CD4-positive, alpha-beta T cell treated with Interleukin-2 at 100 ng/mL for 4 hours (primary cell): ENCODE measurements around the gene ANKRD27.
"Not testable (repeated sequence)": the region's sequence is repeated elsewhere in the genome, so short reads cannot be mapped to it uniquely, and the experiment has no call there.

ENCODE experiments used
- DNase-seq: peaks from one replicate; pipeline ENCODE4 v3.0.0-alpha.2; 2020; ENCODE audit warnings: low spot score

Gene ANKRD27

GRCh38 chr19:32674931-32675719, at the start of gene ANKRD27:
Gene ANKRD27 (minus strand): TSS chr19:32675180. CDS start chr19:32659015, 16,165 bp downstream.
- DNase-seq, result peak; percentile 97

- no peak for DNase-seq
Measured at GRCh38 chr19:32720936-32721250, 45.9 kb upstream of the ANKRD27 start.

- DNase-seq, result no peak
Measured at GRCh38 chr19:32720216-32720935, 45.4 kb upstream of the ANKRD27 start.

GRCh38 chr19:32719611-32720059, 44.7 kb upstream of the ANKRD27 start, which contains the start of gene TDRD12:
Gene TDRD12 (plus strand): TSS chr19:32719767. CDS start chr19:32720073, 306 bp downstream.
- no peak for DNase-seq

GRCh38 chr19:32718286-32718685, 43.3 kb upstream of the ANKRD27 start:
- no peak for DNase-seq

GRCh38 chr19:32717496-32717895, 42.5 kb upstream of the ANKRD27 start:
- DNase-seq, result no peak

GRCh38 chr19:32716203-32716602, 41.2 kb upstream of the ANKRD27 start:
- not testable (repeated sequence) for DNase-seq

GRCh38 chr19:32711747-32712146, 36.8 kb upstream of the ANKRD27 start:
- DNase-seq, result no peak

DNA sequence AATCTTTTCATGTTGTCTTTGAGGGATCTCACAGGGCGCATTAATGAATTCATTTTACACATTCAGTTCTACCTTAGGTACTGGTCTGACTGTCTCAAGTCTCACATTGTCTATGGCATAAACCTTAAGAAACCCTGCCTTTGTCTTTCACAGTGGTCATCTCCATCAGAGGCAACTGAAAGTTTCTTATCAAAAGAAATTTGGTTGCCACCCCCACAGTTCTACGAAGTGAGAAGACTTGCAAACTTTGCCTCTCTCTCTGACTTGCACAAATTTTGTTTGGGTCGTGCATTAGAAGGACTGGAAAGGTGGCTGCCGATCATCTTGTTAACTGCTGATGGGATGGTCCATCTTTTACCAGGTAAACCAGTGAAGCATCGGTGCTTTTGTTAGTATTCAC, 34.1 kb upstream of the ANKRD27 start:
- DNase-seq, result no peak

- DNase-seq, result peak; percentile 38
Measured at GRCh38 chr19:32708457-32708856, 33.5 kb upstream of the ANKRD27 start.

- DNase-seq, result not testable (repeated sequence)
Measured at GRCh38 chr19:32704006-32704405, 29.0 kb upstream of the ANKRD27 start.

- DNase-seq, result no peak
Measured at GRCh38 chr19:32702010-32702409, 27.0 kb upstream of the ANKRD27 start.

GRCh38 chr19:32700129-32700528, 25.1 kb upstream of the ANKRD27 start:
- DNase-seq, result not testable (repeated sequence)

DNA sequence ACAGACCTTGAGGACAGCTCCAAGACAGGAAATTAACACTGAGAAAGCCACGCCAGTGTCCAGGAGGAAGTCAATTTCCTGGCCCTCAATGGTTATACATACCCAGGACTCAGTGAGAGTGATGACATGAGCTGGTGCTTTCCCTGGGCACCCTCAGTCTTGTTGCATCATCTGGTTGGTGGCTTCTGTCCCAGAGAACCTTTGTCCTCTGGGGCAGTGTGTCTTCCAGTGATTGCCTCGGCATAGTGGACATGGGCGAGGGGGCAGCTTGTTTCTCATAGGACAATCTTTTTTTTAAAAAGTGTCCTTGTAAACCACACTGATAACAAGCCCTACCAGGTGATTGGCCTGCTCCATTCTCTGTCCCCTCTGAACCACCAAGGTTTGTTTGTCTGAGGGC, 21.8 kb upstream of the ANKRD27 start:
- DNase-seq, result not testable (repeated sequence)

GRCh38 chr19:32695506-32695905, 20.5 kb upstream of the ANKRD27 start:
- DNase-seq, result not testable (repeated sequence)

GRCh38 chr19:32694851-32695250, 19.9 kb upstream of the ANKRD27 start:
- not testable (repeated sequence) for DNase-seq

- not testable (repeated sequence) for DNase-seq
Measured at GRCh38 chr19:32694316-32694715, 19.3 kb upstream of the ANKRD27 start.

DNA sequence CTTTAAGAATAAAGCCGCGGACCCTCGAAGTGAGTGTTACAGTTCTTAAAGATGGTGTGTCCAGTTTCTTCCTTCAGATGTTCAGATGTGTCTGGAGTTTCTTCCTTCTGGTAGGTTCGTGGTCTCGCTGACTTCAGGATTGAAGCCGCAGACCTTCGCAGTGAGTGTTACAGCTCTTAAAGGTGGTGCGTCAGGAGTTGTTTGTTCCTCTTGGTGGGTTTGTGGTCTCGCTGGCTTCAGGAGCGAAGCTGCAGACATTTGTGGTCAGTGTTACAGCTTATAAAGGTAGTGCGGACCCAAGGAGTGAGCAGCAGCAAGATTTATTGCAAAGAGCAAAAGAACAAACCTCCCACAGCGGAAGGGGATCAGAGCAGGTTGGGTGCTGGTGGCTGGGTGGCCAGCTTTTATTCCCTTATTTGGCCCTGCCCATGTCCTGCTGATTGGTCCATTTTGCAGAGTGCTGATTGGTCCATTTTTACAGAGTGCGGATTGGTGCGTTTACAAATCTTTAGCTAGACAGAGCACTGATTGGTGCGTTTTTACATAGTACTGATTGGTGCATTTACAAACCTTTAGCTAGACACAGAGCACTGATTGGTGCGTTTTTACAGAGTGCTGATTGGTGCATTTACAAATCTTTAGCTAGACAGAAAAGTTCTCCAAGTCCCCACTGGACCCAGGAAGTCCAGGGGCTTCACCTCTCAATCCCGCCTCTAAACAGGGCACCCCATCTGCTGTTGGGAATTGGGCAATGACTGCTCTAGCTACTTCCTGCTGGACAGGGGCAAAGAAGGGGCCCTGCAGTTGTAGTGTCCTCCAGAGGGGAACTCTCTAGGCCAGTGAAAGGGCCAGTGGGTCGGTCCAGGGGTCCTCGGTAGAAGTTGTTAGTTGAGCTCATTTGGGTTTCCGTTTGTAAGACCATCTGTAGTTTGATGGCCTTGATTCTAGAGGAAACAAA, 18.4 kb upstream of the ANKRD27 start:
- peak; percentile 41 for DNase-seq

GRCh38 chr19:32692727-32693061, 17.7 kb upstream of the ANKRD27 start:
- no peak for DNase-seq

- peak; percentile 42 for DNase-seq
Measured at GRCh38 chr19:32691952-32692726, 17.2 kb upstream of the ANKRD27 start.

DNA sequence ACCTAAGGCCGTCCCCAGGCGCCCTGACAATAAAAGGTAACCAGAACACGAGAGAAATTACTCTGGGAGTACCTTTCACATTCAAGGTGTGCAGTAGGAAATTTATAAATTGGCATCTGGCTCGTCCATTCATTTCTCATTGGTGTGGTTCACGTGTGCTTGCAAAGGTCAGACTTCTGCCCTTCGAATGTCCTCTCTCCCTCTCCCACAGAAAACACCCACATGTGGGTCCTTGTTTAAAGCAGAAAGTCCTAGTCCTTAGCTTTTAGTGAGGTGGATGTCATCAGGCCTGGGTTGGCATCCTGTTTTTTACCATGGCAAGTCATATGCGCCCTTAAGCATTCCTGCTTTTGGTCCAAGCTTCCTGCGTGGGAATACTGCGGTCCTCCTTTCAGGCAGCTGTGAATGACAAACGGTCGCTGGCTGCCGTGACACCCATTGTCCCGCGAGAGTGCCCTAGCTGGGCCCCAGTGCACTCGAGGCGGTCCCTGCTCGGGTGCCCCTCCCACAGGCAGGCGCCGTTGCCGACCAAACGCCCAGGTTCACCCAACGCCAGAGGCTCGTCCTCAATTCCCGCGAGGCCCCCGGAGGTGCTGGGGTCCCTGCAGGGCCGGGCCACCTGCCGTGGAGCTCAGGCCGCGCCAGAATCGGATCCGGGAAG, 16.4 kb upstream of the ANKRD27 start, which contains the start of gene NUDT19:
Gene NUDT19, plus strand, starts transcription at position 531 of the 661 bp plus-strand sequence. CDS start 140 bp downstream, outside the sequence.
- DNase-seq, result peak; percentile 77
